GM18526 (cell line): ENCODE measurements around the gene EIF3L.

Source experiments
- POLR2A ChIP-seq: IDR thresholded peaks from 3 replicates; pipeline ENCODE4 v1.6.1; 2011; ENCODE audit not compliant: insufficient read length; ENCODE audit errors: extremely low read depth

Gene EIF3L

DNA sequence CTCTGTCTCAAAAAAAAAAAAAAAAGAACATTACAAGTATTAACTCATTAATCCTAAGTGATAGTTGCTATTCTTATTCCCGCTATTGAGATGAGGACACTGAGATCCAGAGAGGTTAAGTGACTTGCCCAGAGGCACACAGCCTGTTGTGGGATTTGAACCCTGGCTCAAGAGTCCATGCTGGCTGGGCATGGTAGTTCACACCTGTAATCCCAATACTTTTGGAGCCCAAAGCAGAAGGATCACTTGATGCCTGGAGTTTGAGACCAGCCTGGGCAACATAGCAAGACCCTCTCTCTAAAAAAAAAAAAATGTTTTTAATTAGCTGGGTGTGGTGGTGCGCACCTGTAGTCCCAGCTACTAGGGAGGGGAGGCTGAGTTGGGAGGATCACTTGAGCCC, 37.4 kb upstream of the EIF3L start:
- TF ChIP-seq POLR2A = no peak

DNA sequence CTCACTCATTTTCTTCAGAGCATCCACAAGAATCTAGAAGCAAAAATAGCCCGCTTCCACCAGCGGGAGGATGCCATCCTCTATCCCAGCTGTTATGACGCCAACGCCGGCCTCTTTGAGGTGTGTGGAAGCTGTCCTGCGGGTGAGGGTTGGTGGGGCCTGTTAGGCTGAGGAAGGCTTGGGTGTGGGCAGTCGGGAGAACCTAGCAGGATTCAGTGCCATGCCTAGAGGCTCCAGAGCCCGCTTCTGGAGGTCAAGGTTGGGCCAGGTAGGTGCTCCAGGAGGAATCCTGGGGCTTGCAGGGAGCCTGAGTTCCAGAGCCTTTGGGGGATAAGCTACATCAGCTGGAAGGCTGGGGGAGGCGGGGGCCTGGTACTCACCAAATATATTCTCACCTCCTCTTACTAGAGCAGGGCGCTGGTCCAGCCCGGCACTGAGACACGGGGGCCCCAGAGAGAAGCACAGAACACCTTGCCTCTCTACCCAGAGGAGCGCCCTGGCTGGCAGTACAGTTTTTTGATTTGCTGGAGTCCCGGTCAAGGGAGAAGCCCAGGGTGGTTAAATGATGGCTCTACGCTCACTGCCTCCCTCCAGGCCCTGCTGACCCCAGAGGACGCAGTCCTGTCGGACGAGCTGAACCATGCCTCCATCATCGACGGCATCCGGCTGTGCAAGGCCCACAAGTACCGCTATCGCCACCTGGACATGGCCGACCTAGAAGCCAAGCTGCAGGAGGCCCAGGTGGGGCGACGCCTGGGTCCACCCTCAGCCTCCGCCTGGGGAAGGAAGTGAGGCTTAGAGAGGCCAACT, 36.1 kb upstream of the EIF3L start:
- TF ChIP-seq POLR2A = no peak

DNA sequence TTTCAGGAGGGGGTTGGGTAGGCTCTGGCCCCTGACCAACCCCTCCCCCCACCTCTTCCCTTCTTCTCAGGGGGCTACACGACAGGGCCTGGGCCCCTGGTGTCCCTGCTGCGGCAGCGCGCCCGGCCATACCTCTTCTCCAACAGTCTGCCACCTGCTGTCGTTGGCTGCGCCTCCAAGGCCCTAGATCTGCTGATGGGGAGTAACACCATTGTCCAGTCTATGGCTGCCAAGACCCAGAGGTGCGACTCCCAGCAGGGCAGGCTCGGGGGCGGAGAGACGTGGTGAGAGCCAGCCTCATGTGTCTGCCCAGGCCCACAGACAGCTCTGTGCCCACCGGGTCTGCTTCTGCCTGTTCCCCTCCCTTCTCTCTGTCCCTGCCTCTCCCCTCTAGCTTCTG, 33.6 kb upstream of the EIF3L start:
- TF ChIP-seq POLR2A = no peak

DNA sequence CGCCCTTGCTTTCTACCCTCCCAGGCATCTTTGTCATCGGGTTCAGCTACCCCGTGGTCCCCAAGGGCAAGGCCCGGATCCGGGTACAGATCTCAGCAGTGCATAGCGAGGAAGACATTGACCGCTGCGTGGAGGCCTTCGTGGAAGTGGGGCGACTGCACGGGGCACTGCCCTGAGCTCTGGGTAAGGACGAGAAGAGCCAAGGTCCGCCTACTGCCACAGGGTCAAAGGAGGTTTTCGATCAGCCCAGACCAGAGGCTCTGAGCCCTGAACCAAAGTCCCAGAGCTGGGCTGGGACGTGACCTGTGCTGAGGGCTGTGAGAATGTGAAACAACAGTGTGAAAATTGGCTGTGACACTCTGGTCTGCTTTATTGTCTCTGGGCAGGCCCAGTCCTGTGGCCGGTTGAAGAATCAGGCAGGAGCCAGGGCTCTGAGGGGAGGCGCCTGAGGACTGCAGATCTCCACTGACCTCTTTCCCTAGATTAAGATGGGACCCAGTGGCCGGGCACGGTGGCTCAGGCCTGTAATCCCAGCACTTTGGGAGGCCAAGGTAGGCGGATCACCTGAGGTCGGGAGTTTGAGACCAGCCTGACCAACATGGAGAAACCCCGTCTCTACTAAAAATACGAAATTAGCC, 32.6 kb upstream of the EIF3L start:
- no peak for TF ChIP-seq POLR2A

DNA sequence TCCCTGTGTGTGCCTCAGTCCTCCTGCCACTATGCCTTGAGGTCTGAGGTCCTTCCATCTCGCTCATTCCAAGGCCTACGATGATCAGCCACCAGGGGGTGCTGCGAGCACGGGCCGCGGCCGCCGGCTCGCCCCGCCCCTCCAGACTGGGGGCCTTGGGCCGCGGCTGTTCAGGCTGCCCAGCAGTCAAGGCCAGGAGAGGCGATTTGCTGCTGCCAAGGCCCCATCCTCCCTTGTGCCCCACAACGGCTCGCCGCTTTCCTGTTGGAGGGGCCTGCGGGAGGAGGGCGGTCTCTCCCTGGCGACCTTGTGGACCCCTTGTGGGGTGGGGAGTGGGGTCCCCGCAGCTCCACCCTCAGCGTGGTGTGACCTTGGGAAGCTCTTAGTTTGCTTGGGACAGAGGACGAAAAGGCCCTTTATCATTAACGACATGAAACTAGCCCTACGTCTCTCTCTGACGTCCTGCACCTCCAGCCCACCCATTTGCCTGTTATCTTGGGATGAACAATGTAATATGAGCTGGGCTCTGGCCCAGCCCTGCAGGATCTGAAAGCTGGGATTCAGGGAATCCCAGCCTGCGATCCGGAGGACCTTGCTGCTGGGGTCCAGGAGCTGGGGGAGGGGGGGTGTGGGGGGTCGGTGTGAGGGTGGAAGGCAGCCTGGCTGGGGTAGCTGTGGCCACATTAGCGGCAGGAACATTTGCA, 31.4 kb upstream of the EIF3L start:
- no peak for TF ChIP-seq POLR2A

DNA sequence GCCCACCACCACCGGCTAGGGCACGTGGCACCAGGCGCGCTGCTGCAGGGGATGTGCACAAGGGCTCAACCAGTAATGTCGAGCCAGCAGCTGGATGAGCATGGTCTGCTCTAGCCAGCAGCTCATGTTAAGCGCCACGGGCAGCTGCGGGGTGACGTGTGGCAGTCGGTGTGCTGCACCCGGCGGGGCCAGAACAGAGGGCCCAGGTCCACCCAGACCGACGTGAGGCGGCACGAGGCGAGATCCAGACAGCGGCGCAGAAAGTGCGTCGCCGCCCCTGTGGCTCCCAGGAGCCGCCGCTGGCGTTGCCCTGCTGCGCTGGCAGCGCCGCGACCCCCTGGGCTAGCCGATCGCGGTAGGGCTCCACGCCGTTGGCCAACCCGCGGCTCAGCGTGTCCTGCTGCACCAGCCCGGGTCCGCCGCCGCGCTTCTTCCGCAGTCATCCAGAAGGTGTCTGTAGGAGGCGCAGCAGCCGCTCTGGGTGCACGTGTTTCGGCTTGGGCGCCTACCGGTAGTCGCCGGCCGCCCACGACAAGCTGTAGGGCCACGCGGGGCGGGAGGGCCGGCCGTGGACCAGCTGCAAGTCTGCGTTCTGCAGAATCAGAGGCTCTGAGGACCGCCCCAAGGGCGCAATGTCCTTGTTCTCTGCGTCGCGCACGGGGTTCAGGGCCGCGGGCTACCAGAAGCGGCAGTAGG, 30.7 kb upstream of the EIF3L start:
- TF ChIP-seq POLR2A = no peak

DNA sequence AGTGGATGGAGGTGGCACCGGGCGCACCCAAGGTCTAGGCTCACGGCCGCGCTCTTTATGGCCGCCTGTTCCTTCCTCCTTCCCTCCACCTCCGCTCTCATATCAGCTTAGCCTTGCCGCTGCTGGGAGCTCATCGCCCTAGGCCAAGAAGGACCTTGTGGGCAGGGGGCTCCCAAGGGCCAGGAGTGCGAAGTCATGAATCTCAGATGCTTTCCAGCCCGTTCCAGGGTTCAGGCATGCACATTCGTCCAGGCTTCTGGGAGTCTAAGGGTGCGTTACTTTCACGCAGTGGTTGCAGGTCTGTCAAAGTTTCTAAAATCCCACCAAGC, 30.1 kb upstream of the EIF3L start:
- no peak for TF ChIP-seq POLR2A

DNA sequence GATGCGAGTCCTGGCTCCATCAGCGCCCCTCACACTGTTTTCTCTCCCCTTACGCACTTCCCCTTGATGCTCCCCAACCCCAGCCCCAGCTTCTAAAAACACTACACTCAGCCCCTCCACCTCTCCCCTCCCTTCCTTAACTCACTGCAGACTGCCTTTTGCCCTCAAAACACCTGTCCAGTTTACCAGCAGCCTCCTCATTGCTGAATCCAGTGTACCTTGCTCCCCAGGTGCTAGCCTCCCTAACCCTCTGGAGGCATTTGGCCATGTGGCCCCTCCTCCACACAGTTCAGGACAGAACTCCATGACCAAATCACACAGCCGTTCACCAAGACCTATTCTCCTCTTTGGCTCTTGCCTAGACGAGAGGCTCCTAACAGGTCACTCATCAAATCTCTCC, 28.9 kb upstream of the EIF3L start:
- no peak for TF ChIP-seq POLR2A

DNA sequence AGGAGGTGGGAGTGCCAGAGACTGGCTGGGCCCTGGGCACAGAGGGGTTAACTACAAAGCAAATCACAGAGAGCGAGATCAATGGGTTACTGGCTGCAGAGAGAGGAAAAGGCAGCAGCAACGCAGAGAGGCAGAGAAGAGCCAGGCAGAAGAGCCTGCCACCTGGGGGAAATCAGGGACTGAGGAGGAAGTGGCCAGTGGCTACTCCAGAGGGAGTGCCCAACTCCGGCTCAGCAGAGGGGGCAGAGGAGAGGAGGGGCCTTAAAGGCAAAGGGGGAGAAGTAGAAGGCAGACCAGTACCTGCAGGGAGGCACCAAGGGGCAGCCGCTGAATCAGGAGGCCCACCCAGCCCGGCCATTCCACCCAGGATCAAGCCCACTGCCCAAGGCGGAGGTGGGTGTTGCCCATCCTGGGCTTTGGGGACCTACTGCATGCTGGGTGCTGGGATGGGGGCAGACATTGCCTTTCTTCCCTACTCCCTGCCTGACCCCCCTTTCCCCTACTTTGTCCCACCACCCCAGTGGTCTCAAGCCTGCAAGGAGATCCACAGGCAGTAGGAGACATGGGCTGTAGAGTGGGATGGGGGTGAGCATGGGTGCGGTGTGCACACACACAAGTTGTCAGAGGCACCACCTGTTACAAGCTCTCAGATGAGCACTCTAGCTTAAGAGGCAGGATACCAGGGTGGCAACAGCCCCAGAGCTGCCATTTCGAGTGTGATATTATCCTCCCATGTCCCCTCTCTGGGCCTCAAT, 27.0 kb upstream of the EIF3L start:
- TF ChIP-seq POLR2A = no peak

DNA sequence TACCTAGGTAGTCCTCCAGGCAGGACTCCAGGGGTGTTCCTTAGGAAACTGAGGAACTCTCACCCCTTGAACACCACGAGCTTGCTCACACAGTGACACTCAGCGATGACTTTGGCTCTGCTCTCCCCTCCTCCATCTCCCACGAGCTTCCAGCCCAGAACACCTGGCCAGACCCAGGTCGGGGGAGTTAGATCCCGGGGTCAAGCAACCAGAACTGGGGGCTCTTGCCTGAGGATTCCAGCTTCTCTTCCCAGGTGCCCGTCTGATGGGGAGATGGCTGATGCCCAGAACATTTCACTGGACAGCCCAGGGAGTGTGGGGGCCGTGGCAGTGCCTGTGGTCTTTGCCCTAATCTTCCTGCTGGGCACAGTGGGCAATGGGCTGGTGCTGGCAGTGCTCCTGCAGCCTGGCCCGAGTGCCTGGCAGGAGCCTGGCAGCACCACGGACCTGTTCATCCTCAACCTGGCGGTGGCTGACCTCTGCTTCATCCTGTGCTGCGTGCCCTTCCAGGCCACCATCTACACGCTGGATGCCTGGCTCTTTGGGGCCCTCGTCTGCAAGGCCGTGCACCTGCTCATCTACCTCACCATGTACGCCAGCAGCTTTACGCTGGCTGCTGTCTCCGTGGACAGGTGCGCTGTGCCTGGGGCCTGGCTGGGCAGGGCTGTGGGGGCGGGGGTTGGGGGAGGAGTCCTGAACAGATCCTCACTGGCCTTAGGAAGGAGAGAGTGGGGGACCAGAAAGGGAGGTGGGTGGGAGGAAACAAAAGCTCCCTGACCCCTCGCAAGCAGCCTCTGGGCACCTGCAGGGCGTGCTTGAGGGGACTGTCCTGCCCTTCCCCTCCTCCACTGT, 25.9 kb upstream of the EIF3L start, which contains the start of gene GALR3:
Gene GALR3 (plus strand): TSS at position 249 of the 852 bp plus-strand sequence. CDS start 25 bp downstream, at position 274.
- TF ChIP-seq POLR2A = no peak

DNA sequence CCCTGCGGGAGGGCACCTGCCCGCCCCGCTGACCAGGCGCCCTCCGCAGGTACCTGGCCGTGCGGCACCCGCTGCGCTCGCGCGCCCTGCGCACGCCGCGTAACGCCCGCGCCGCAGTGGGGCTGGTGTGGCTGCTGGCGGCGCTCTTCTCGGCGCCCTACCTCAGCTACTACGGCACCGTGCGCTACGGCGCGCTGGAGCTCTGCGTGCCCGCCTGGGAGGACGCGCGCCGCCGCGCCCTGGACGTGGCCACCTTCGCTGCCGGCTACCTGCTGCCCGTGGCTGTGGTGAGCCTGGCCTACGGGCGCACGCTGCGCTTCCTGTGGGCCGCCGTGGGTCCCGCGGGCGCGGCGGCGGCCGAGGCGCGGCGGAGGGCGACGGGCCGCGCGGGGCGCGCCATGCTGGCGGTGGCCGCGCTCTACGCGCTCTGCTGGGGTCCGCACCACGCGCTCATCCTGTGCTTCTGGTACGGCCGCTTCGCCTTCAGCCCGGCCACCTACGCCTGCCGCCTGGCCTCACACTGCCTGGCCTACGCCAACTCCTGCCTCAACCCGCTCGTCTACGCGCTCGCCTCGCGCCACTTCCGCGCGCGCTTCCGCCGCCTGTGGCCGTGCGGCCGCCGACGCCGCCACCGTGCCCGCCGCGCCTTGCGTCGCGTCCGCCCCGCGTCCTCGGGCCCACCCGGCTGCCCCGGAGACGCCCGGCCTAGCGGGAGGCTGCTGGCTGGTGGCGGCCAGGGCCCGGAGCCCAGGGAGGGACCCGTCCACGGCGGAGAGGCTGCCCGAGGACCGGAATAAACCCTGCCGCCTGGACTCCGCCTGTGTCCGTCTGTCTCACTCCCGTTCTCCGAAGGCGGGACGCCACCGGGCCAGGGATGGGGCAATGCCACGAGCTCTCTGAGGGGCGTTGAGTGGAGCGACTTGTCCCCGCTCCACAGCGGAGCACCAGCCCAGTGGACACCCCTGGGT, 24.3 kb upstream of the EIF3L start:
- no peak for TF ChIP-seq POLR2A

DNA sequence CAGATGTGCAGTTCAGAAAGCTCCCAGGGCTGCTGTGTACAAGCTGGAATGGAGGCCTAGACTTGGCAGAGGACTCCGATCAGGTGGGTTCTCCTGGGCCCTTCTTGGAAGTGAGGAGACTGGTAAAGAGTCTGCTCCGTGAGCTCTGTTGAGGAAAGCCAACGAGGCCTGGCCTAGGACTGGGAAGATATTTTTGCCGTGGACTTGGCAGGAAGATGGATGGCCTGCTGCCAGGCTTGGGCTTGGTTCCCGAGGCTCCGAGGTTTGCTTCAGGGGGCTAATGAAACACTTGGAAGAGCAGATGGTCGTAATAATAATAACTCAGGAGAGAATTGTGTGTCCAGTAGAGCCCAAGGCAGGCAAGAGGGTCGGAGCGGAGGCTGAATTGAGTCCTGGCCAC, 22.2 kb upstream of the EIF3L start:
- TF ChIP-seq POLR2A = no peak
